Osteoblast (primary cell): ENCODE data around the gene LRRC37A3. TPM values are rescaled to one million over a fixed set of nuclear protein-coding genes. Genes with fewer than 3 reads are reported as not detected.
A peak's percentile ranks its signal among the peaks of the same experiment; 100 is the strongest.
"Not testable (repeated sequence)": the region's sequence is repeated elsewhere in the genome, so short reads cannot be mapped to it uniquely, and the experiment has no call there.

Experiments
- DNase-seq: peaks from one replicate; pipeline ENCODE4 v3.0.0; 2011; ENCODE audit warnings: low spot score, mixed read lengths; ENCODE audit not compliant: insufficient read length; ENCODE audit errors: missing footprints
- H2AFZ ChIP-seq: 2 replicates; pipeline ENCODE4 v1.6.0; 2011; ENCODE audit warnings: mild to moderate bottlenecking, low read length
- H3K27ac ChIP-seq: 2 replicates; pipeline ENCODE4 v1.5.1; 2011; ENCODE audit warnings: mild to moderate bottlenecking, low read depth, low read length, moderate library complexity
- H3K27me3 ChIP-seq: 2 replicates; pipeline ENCODE4 v1.6.0; 2012; ENCODE audit warnings: mild to moderate bottlenecking, control low read depth, inconsistent platforms, low read length, moderate library complexity; ENCODE audit not compliant: insufficient read depth
- H3K36me3 ChIP-seq: 2 replicates; pipeline ENCODE4 v1.5.1; 2011; ENCODE audit warnings: mild to moderate bottlenecking, low read length, control low read depth, moderate library complexity; ENCODE audit not compliant: insufficient read depth
- H3K4me1 ChIP-seq: 2 replicates; pipeline ENCODE4 v1.5.1; 2011; ENCODE audit warnings: mild to moderate bottlenecking, low read length, control low read depth, moderate library complexity; ENCODE audit not compliant: insufficient read depth
- H3K4me2 ChIP-seq: 2 replicates; pipeline ENCODE4 v1.6.0; 2011; ENCODE audit warnings: mild to moderate bottlenecking, low read length; ENCODE audit not compliant: insufficient read depth
- H3K4me3 ChIP-seq: fragments of 200-600 bp; sonication (generic); 3 replicates; pipeline ENCODE4 v1.5.1; 2012; ENCODE audit warnings: mild to moderate bottlenecking, low read length, inconsistent platforms; ENCODE audit not compliant: insufficient read depth
- H3K79me2 ChIP-seq: 2 replicates; pipeline ENCODE4 v1.6.0; 2012; ENCODE audit warnings: mild to moderate bottlenecking, low read length, control low read depth, inconsistent platforms; ENCODE audit not compliant: insufficient read depth
- H3K9me3 ChIP-seq: 2 replicates; pipeline ENCODE4 v1.5.1; 2011; ENCODE audit warnings: low read depth, low read length, control low read depth
- H4K20me1 ChIP-seq: 2 replicates; pipeline ENCODE4 v1.6.0; 2012; ENCODE audit warnings: mild to moderate bottlenecking, low read length, control low read depth; ENCODE audit not compliant: insufficient read depth
- CTCF ChIP-seq: IDR thresholded peaks from 2 replicates; pipeline ENCODE4 v1.5.1; 2011; ENCODE audit warnings: mild to moderate bottlenecking, low read depth, low read length, moderate library complexity; ENCODE audit errors: extremely low read depth
- total RNA-seq: library from RNA; depleted of rRNA; stranded (reverse); fragments of >200 nt; gene quantifications from 2 replicates; pipeline ENCODE4 v1.2.3, GENCODE V29; 2012

Gene LRRC37A3
- total RNA-seq, 1 donor = 15.2 TPM

GRCh38 chr17:64963814-64964213 is 44.5 kb upstream of the LRRC37A3 start:
- peak; percentile 21 for TF ChIP-seq CTCF

GRCh38 chr17:64961563-64962378 is 42.5 kb upstream of the LRRC37A3 start:
- H3K9me3 ChIP-seq, H4K20me1 ChIP-seq, H3K79me2 ChIP-seq, H3K27ac ChIP-seq, H3K36me3 ChIP-seq, H2AFZ ChIP-seq, DNase-seq: not testable (repeated sequence)
- H3K27me3 ChIP-seq = peaks cover 12% of the 10 kb centered on the region
- peak overlapping the region; percentile 69 for H3K4me2 ChIP-seq
- peaks cover 22% of the 10 kb centered on the region for H3K4me1 ChIP-seq
- TF ChIP-seq CTCF = peak; percentile 58
- H3K4me3 ChIP-seq = peak overlapping the region; percentile 28

More at GRCh38 chr17:64963814-64964213, 44.5 kb upstream of the LRRC37A3 start:
- not testable (repeated sequence) for H4K20me1 ChIP-seq, H3K9me3 ChIP-seq, H3K4me2 ChIP-seq, H3K27ac ChIP-seq, H3K36me3 ChIP-seq, H3K79me2 ChIP-seq, H2AFZ ChIP-seq, H3K4me3 ChIP-seq, DNase-seq, H3K27me3 ChIP-seq
- peaks cover 22% of the 10 kb centered on the region for H3K4me1 ChIP-seq

GRCh38 chr17:64951877-64952276 is 32.6 kb upstream of the LRRC37A3 start:
- no peaks in the 10 kb centered on the region for H3K9me3 ChIP-seq
- H3K36me3 ChIP-seq = no peaks in the 10 kb centered on the region
- H3K4me3 ChIP-seq = no peak overlapping the region
- TF ChIP-seq CTCF = no peak
- H2AFZ ChIP-seq = no peak overlapping the region
- H3K27ac ChIP-seq = no peak overlapping the region
- no peaks in the 10 kb centered on the region for H4K20me1 ChIP-seq
- no peaks in the 10 kb centered on the region for H3K79me2 ChIP-seq
- H3K4me2 ChIP-seq = no peak overlapping the region
- H3K27me3 ChIP-seq = peaks cover 3% of the 10 kb centered on the region
- DNase-seq = no peak
- peaks cover 7% of the 10 kb centered on the region for H3K4me1 ChIP-seq

- TF ChIP-seq CTCF = no peak
- no peak overlapping the region for H3K27ac ChIP-seq
- DNase-seq = no peak
These were observed 31.6 kb upstream of the LRRC37A3 start for GRCh38 chr17:64950871-64951270.

More at GRCh38 chr17:64950871-64951270, 31.6 kb upstream of the LRRC37A3 start:
- peaks cover 3% of the 10 kb centered on the region for H3K27me3 ChIP-seq
- no peaks in the 10 kb centered on the region for H3K36me3 ChIP-seq
- H2AFZ ChIP-seq = no peak overlapping the region
- no peak overlapping the region for H3K4me3 ChIP-seq
- H3K4me2 ChIP-seq = no peak overlapping the region
- H3K4me1 ChIP-seq = peaks cover 7% of the 10 kb centered on the region
- no peaks in the 10 kb centered on the region for H3K9me3 ChIP-seq
- H4K20me1 ChIP-seq = no peaks in the 10 kb centered on the region
- no peaks in the 10 kb centered on the region for H3K79me2 ChIP-seq
